Fibroblast of lung (primary cell): Measurements from ENCODE around the gene CCL16. TPM values are rescaled to one million over a fixed set of nuclear protein-coding genes. Genes with fewer than 3 reads are reported as not detected.

Experiments used
- DNase-seq, 2 donors: peaks; one replicate each; pipeline versions ENCODE4 v3.0.0 to v3.0.0-alpha.2; 2010; ENCODE audit warnings: low read depth in 2 of 2
- H2AFZ ChIP-seq: 2 replicates; pipeline ENCODE4 v1.5.1; 2012; ENCODE audit warnings: low read length, control low read depth, inconsistent platforms
- H3K27ac ChIP-seq: 2 replicates; pipeline ENCODE4 v1.5.1; 2011; ENCODE audit warnings: low read length, control low read depth; ENCODE audit not compliant: insufficient read depth
- H3K27me3 ChIP-seq: 2 replicates; pipeline ENCODE4 v1.5.1; 2011; ENCODE audit warnings: mild to moderate bottlenecking, low read length; ENCODE audit not compliant: control insufficient read depth, insufficient read depth
- H3K36me3 ChIP-seq: 2 replicates; pipeline ENCODE4 v1.5.1; 2011; ENCODE audit warnings: low read length; ENCODE audit not compliant: control insufficient read depth, insufficient read depth
- H3K4me1 ChIP-seq: 2 replicates; pipeline ENCODE4 v1.5.1; 2011; ENCODE audit warnings: low read length; ENCODE audit not compliant: control insufficient read depth, insufficient read depth; ENCODE audit errors: extremely low read depth
- H3K4me2 ChIP-seq: 2 replicates; pipeline ENCODE4 v1.5.1; 2011; ENCODE audit warnings: low read length, control low read depth; ENCODE audit not compliant: insufficient read depth; ENCODE audit errors: extremely low read depth
- H3K4me3 ChIP-seq, 4 experiments: fragments of 200-600 bp in 1 of 4; sonication (generic) in 1 of 4; replicated peaks in 1 of 4; 2 replicates each; pipeline ENCODE4 v1.5.1; 2011 to 2016; ENCODE audit warnings: low read length in 4 of 4, low read depth in 3 of 4, mild to moderate bottlenecking in 3 of 4, control low read depth in 2 of 4, inconsistent platforms in 1 of 4, mixed read lengths in 1 of 4; ENCODE audit not compliant: insufficient read depth in 1 of 4; ENCODE audit errors: control extremely low read depth in 1 of 4
- H3K79me2 ChIP-seq: 2 replicates; pipeline ENCODE4 v1.5.1; 2012; ENCODE audit warnings: mild to moderate bottlenecking, low read length, inconsistent platforms; ENCODE audit not compliant: control insufficient read depth, insufficient read depth
- H3K9ac ChIP-seq: 2 replicates; pipeline ENCODE4 v1.5.1; 2011; ENCODE audit warnings: mild to moderate bottlenecking, low read length, control low read depth; ENCODE audit not compliant: insufficient read depth
- H3K9me3 ChIP-seq: 2 replicates; pipeline ENCODE4 v1.5.1; 2012; ENCODE audit warnings: low read depth, low read length; ENCODE audit not compliant: control insufficient read depth, insufficient read depth
- H4K20me1 ChIP-seq: 2 replicates; pipeline ENCODE4 v1.5.1; 2011; ENCODE audit warnings: low read length; ENCODE audit not compliant: control insufficient read depth, insufficient read depth; ENCODE audit errors: extremely low read depth
- CTCF ChIP-seq, 2 donors: IDR thresholded peaks in 1 of 2; conservative IDR thresholded peaks in 1 of 2; 1 replicate in 1 of 2; 2 replicates in 1 of 2; pipeline ENCODE4 v1.5.1; 2011 to 2012; ENCODE audit warnings: low read length in 2 of 2, control low read depth in 1 of 2, inconsistent platforms in 1 of 2, low read depth in 1 of 2, mild to moderate bottlenecking in 1 of 2
- EZH2 ChIP-seq: IDR thresholded peaks from 2 replicates; pipeline ENCODE4 v1.5.1; 2012; ENCODE audit warnings: low read length, control low read depth, mild to moderate bottlenecking; ENCODE audit errors: missing control alignments
- polyA plus RNA-seq, 2 donors: library from polyadenylated mRNA; depleted of rRNA in 1 of 2; stranded (reverse) in 1 of 2; unstranded in 1 of 2; fragments of >200 nt; gene quantifications; 2 replicates each; pipeline ENCODE4 v1.2.1, GENCODE V29; 2011 to 2012; ENCODE audit warnings: missing spikeins in 1 of 2
- total RNA-seq: library from RNA; depleted of rRNA; stranded (reverse); fragments of >200 nt; gene quantifications from 2 replicates; pipeline ENCODE4 v1.2.1, GENCODE V29; 2014

Gene CCL16
- total and polyA plus RNA-seq, 2 donors (not counting 1 experiment from before 2014, with no cell fraction given), result not detected

GRCh38 chr17:35984140-35984539, 2.8 kb upstream of the CCL16 start:
- Histone ChIP-seq H2AFZ (no peak overlapping the region), H3K4me2 (no peak overlapping the region), H3K27ac (no peak overlapping the region), H3K79me2 (no peaks in the 10 kb centered on the region), H3K4me1 (no peaks in the 10 kb centered on the region), H4K20me1 (no peaks in the 10 kb centered on the region), H3K27me3 (no peaks in the 10 kb centered on the region), H3K9me3 (no peaks in the 10 kb centered on the region), H3K36me3 (no peaks in the 10 kb centered on the region), H3K4me3 (no peak overlapping the region), H3K9ac (no peak overlapping the region)
- no peak for DNase-seq
- TF ChIP-seq EZH2 (no peak), CTCF (conservative IDR thresholded peaks at IDR 0.05 in 1 of 2, IDR thresholded peaks at IDR 0.05 in 1 of 2; ENCODE audit: low read depth in 1 of 2, low read length in 2 of 2) (no peak)

- Histone ChIP-seq H3K9ac (no peak overlapping the region), H3K27ac (no peak overlapping the region), H3K4me3 (no peak overlapping the region)
Measured at GRCh38 chr17:35982409-35983191, 1.3 kb upstream of the CCL16 start.

GRCh38 chr17:35981908-35982330, 622 bp upstream of the CCL16 start:
- Histone ChIP-seq H3K27ac (no peak overlapping the region), H3K9ac (no peak overlapping the region), H2AFZ (no peak overlapping the region), H3K9me3 (no peaks in the 10 kb centered on the region), H4K20me1 (no peaks in the 10 kb centered on the region), H3K36me3 (no peaks in the 10 kb centered on the region), H3K4me3 (no peak overlapping the region), H3K79me2 (no peaks in the 10 kb centered on the region), H3K27me3 (no peaks in the 10 kb centered on the region), H3K4me1 (no peaks in the 10 kb centered on the region), H3K4me2 (no peak overlapping the region)
- no peak for DNase-seq
- no peak for TF ChIP-seq CTCF (conservative IDR thresholded peaks at IDR 0.05 in 1 of 2, IDR thresholded peaks at IDR 0.05 in 1 of 2; ENCODE audit: low read depth in 1 of 2, low read length in 2 of 2)
- no peak for TF ChIP-seq EZH2

More at GRCh38 chr17:35982409-35983191, 1.3 kb upstream of the CCL16 start:
- DNase-seq, result no peak
- Histone ChIP-seq H3K27me3 (no peaks in the 10 kb centered on the region), H3K79me2 (no peaks in the 10 kb centered on the region), H2AFZ (no peak overlapping the region), H3K36me3 (no peaks in the 10 kb centered on the region), H3K4me1 (no peaks in the 10 kb centered on the region), H3K4me2 (no peak overlapping the region), H4K20me1 (no peaks in the 10 kb centered on the region), H3K9me3 (no peaks in the 10 kb centered on the region)
- no peak for TF ChIP-seq CTCF (conservative IDR thresholded peaks at IDR 0.05 in 1 of 2, IDR thresholded peaks at IDR 0.05 in 1 of 2; ENCODE audit: low read depth in 1 of 2, low read length in 2 of 2)
- TF ChIP-seq EZH2, result no peak
